H9 (cell line): ENCODE results near the gene NLRP13. TPM values are rescaled to one million over a fixed set of nuclear protein-coding genes. Genes with fewer than 3 reads are reported as not detected.

ENCODE experiments used
- DNase-seq: peaks from one replicate; pipeline ENCODE4 v3.0.0-alpha.2; 2017
- H2AFZ ChIP-seq: one replicate; pipeline ENCODE4 v1.6.1; 2013; ENCODE audit warnings: mild to moderate bottlenecking, low read length, control low read depth, moderate library complexity
- H2AK5ac ChIP-seq: 2 replicates; pipeline ENCODE4 v1.6.1; 2013; ENCODE audit warnings: low read length, control low read depth, mixed read lengths; ENCODE audit not compliant: insufficient read length
- H2BK120ac ChIP-seq: one replicate; pipeline ENCODE4 v1.6.1; 2013; ENCODE audit warnings: low read depth, mild to moderate bottlenecking, low read length, control low read depth, inconsistent platforms; ENCODE audit not compliant: poor library complexity, severe bottlenecking
- H2BK12ac ChIP-seq: 2 replicates; pipeline ENCODE4 v1.6.1; 2013; ENCODE audit warnings: low read length, control low read depth, mixed read lengths, low read depth; ENCODE audit not compliant: insufficient read length
- H2BK15ac ChIP-seq: 2 replicates; pipeline ENCODE4 v1.6.1; 2013; ENCODE audit warnings: low read depth, low read length, control low read depth
- H2BK20ac ChIP-seq: one replicate; pipeline ENCODE4 v1.6.1; 2013; ENCODE audit warnings: low read depth, mild to moderate bottlenecking, low read length, control low read depth, inconsistent platforms; ENCODE audit not compliant: poor library complexity, severe bottlenecking
- H2BK5ac ChIP-seq: 2 replicates; pipeline ENCODE4 v1.6.1; 2013; ENCODE audit warnings: low read length, control low read depth, mixed read lengths; ENCODE audit not compliant: insufficient read length
- H3K14ac ChIP-seq: 2 replicates; pipeline ENCODE4 v1.6.1; 2013; ENCODE audit warnings: low read length, control low read depth; ENCODE audit not compliant: insufficient read depth
- H3K18ac ChIP-seq: 2 replicates; pipeline ENCODE4 v1.6.1; 2013; ENCODE audit warnings: low read depth, mild to moderate bottlenecking, mixed read lengths, low read length, control low read depth; ENCODE audit not compliant: insufficient read length
- H3K23ac ChIP-seq: 2 replicates; pipeline ENCODE4 v1.6.1; 2013; ENCODE audit warnings: low read length, control low read depth, mixed read lengths, low read depth; ENCODE audit not compliant: insufficient read length
- H3K23me2 ChIP-seq: 2 replicates; pipeline ENCODE4 v1.6.1; 2013; ENCODE audit warnings: low read depth, mild to moderate bottlenecking, mixed read lengths, low read length, control low read depth; ENCODE audit not compliant: insufficient read length, poor library complexity, severe bottlenecking
- H3K27ac ChIP-seq: 2 replicates; pipeline ENCODE4 v1.5.1; 2013; ENCODE audit warnings: low read length, control low read depth, mixed read lengths, low read depth; ENCODE audit not compliant: insufficient read length
- H3K27me3 ChIP-seq: 2 replicates; pipeline ENCODE4 v1.6.1; 2013; ENCODE audit warnings: low read length, control low read depth, inconsistent platforms; ENCODE audit not compliant: insufficient read depth
- H3K4ac ChIP-seq: 2 replicates; pipeline ENCODE4 v1.6.1; 2013; ENCODE audit warnings: low read depth, mild to moderate bottlenecking, control low read depth, inconsistent platforms, low read length, moderate library complexity
- H3K4me1 ChIP-seq: 2 replicates; pipeline ENCODE4 v1.6.1; 2013; ENCODE audit warnings: low read length, control low read depth, inconsistent platforms; ENCODE audit not compliant: insufficient read depth
- H3K4me2 ChIP-seq: 2 replicates; pipeline ENCODE4 v1.6.1; 2013; ENCODE audit warnings: low read length, control low read depth, mixed read lengths; ENCODE audit not compliant: insufficient read length, insufficient read depth
- H3K56ac ChIP-seq: 2 replicates; pipeline ENCODE4 v1.6.1; 2013; ENCODE audit warnings: low read depth, mild to moderate bottlenecking, mixed read lengths, low read length, control low read depth; ENCODE audit not compliant: insufficient read length
- H3K79me1 ChIP-seq: 2 replicates; pipeline ENCODE4 v1.6.1; 2013; ENCODE audit warnings: low read depth, mild to moderate bottlenecking, moderate library complexity, low read length, control low read depth, inconsistent platforms; ENCODE audit not compliant: insufficient read depth, poor library complexity, severe bottlenecking
- H3K79me2 ChIP-seq: 2 replicates; pipeline ENCODE4 v1.6.1; 2013; ENCODE audit warnings: low read length, control low read depth, inconsistent platforms; ENCODE audit not compliant: insufficient read depth
- H3K9ac ChIP-seq: 2 replicates; pipeline ENCODE4 v1.6.1; 2013; ENCODE audit warnings: low read length, control low read depth, mixed read lengths; ENCODE audit not compliant: insufficient read length; ENCODE audit errors: extremely low read depth
- H3K9me3 ChIP-seq: one replicate; pipeline ENCODE4 v1.6.1; 2013; ENCODE audit warnings: low read depth, low read length, inconsistent platforms; ENCODE audit not compliant: control insufficient read depth
- H3T11ph ChIP-seq: one replicate; pipeline ENCODE4 v1.6.1; 2013; ENCODE audit warnings: mild to moderate bottlenecking, low read length, control low read depth, inconsistent platforms
- H4K20me1 ChIP-seq: one replicate; pipeline ENCODE4 v1.6.1; 2013; ENCODE audit not compliant: control insufficient read depth, insufficient read length, insufficient read depth
- H4K5ac ChIP-seq: 2 replicates; pipeline ENCODE4 v1.6.1; 2013; ENCODE audit warnings: low read depth, mild to moderate bottlenecking, mixed read lengths, low read length, control low read depth; ENCODE audit not compliant: insufficient read length
- H4K8ac ChIP-seq: replicated peaks from 2 replicates; pipeline ENCODE4 v1.6.1; 2013; ENCODE audit warnings: low read length, control low read depth, mixed read lengths, low read depth; ENCODE audit not compliant: insufficient read length
- H4K91ac ChIP-seq: 2 replicates; pipeline ENCODE4 v1.6.1; 2013; ENCODE audit warnings: low read depth, mild to moderate bottlenecking, moderate library complexity, mixed read lengths, low read length, control low read depth; ENCODE audit not compliant: insufficient read length
- H3K27ac Mint-ChIP-seq, 3 experiments: 2 replicates in 2 of 3; 3 replicates in 1 of 3; pipeline ENCODE4 v1.8.0; 2020 to 2021; ENCODE audit warnings: mixed read lengths in 3 of 3, mild to moderate bottlenecking in 1 of 3, moderate library complexity in 1 of 3
- H3K27me3 Mint-ChIP-seq: 2 replicates; pipeline ENCODE4 v1.8.0; 2021; ENCODE audit warnings: low read depth, mild to moderate bottlenecking, moderate library complexity, mixed read lengths
- H3K36me3 Mint-ChIP-seq, 3 experiments: 2 replicates in 2 of 3; 3 replicates in 1 of 3; pipeline ENCODE4 v1.8.0; 2020 to 2021; ENCODE audit warnings: low read depth in 3 of 3, mixed read lengths in 3 of 3; ENCODE audit not compliant: insufficient read depth in 1 of 3
- H3K4me1 Mint-ChIP-seq, 2 experiments: 2 replicates each; pipeline ENCODE4 v1.8.0; 2020; ENCODE audit warnings: mixed read lengths in 2 of 2
- H3K4me3 Mint-ChIP-seq, 2 experiments: 2 replicates in 1 of 2; 3 replicates in 1 of 2; pipeline ENCODE4 v1.8.0; 2020 to 2021; ENCODE audit warnings: mild to moderate bottlenecking in 2 of 2, mixed read lengths in 2 of 2, moderate library complexity in 1 of 2
- H3K9me3 Mint-ChIP-seq, 2 experiments: 2 replicates in 1 of 2; 3 replicates in 1 of 2; pipeline ENCODE4 v1.8.0; 2020; ENCODE audit warnings: mild to moderate bottlenecking in 2 of 2, mixed read lengths in 2 of 2, moderate library complexity in 1 of 2
- WGBS: extraction: QIAGEN DNeasy Blood & Tissue Kit; methylation state at CpG from one replicate; pipeline ENCODE4 v1.1.7; 2013; ENCODE audit warnings: missing lambda C conversion rate, low lambda C conversion rate, mixed read lengths; ENCODE audit not compliant: insufficient read length; ENCODE audit errors: extremely low coverage; 5-methylcytosine and 5-hydroxymethylcytosine counted together
- total RNA-seq: library from RNA; stranded (reverse); gene quantifications from 2 replicates; pipeline ENCODE4 v1.2.1, GENCODE V29; 2021
- TF ChIP-seq, protein P1 (sequence below): fragments of 200-600 bp; sonication (generic); conservative IDR thresholded peaks from 3 replicates; pipeline ENCODE4 v1.8.0; 2021; ENCODE audit warnings: antibody characterized with exemption, mild to moderate bottlenecking

Gene NLRP13
- total RNA-seq, 1 experiment from 2014 or later, result not detected

DNA sequence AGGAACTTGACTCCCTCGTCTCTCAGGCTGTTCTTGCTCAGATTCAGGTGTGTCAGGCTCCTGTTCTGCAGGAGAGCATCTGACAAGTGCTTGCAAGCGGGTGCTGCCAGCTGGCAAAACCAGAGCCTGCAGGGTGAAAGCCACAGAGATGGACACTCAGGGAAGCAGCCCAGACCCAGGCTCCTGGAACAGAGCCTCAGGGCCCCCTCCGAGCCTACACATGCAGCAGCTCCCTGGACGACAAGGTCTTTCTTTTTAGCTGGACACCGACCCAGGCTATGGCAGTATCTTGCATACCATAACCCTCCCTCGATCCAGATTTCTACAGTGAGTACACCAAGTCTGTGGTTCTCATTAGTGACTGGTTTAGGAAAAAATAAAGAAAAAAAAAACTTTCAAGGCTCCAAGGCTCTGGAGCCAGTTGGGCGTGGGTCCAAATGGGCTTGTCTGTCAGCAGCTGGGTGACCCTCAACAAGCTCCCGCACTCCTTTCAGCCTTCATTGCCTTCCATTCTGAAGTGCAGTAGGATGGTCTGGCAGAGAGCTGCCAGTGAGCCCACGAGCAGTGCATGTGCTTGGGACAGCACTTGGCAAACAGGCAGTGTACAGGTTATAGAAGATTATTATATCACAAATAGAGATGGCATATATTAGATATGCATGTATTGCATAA is 29.9 kb downstream of the NLRP13 start:
- no peak overlapping the region for H2BK20ac ChIP-seq
- no peak overlapping the region for H3K23ac ChIP-seq
- no peaks in the 10 kb centered on the region for H3K79me2 ChIP-seq
- H4K5ac ChIP-seq, result no peak overlapping the region
- no peak overlapping the region for H4K8ac ChIP-seq
- H3K23me2 ChIP-seq, result no peaks in the 10 kb centered on the region
- H2BK5ac ChIP-seq, result no peak overlapping the region
- H3K9me3 ChIP-seq, result peaks cover 80% of the 10 kb centered on the region
- H2AFZ ChIP-seq, result no peak overlapping the region
- H3K36me3 Mint-ChIP-seq, result peaks cover 7 to 30% (median 11%) of the 10 kb centered on the region in 3 experiments; a peak in 6 of 7 replicates
- no peak overlapping the region for H3T11ph ChIP-seq
- peaks cover 83 to 91% of the 10 kb centered on the region in 2 experiments for H3K9me3 Mint-ChIP-seq
- no peak overlapping the region for H3K4me2 ChIP-seq
- no peaks in the 10 kb centered on the region for H3K27me3 ChIP-seq
- no peak overlapping the region for H3K4me3 Mint-ChIP-seq
- H3K56ac ChIP-seq, result no peak overlapping the region
- H2BK15ac ChIP-seq, result no peak overlapping the region
- H3K9ac ChIP-seq, result no peak overlapping the region
- no peaks in the 10 kb centered on the region for H4K20me1 ChIP-seq
- H2BK12ac ChIP-seq, result no peak overlapping the region
- H3K4me1 ChIP-seq, result no peaks in the 10 kb centered on the region
- no peak overlapping the region for H3K4ac ChIP-seq
- no CpG with 5 or more reads among the region's 9 CpGs for WGBS
- H3K27ac ChIP-seq, result no peak overlapping the region
- no peak overlapping the region for H3K27ac Mint-ChIP-seq
- H3K14ac ChIP-seq, result no peak overlapping the region
- H3K79me1 ChIP-seq, result no peaks in the 10 kb centered on the region
- H2BK120ac ChIP-seq, result no peak overlapping the region
- no peak overlapping the region for H3K18ac ChIP-seq
- no peaks in the 10 kb centered on the region for H3K4me1 Mint-ChIP-seq
- TF ChIP-seq, protein P1, sequence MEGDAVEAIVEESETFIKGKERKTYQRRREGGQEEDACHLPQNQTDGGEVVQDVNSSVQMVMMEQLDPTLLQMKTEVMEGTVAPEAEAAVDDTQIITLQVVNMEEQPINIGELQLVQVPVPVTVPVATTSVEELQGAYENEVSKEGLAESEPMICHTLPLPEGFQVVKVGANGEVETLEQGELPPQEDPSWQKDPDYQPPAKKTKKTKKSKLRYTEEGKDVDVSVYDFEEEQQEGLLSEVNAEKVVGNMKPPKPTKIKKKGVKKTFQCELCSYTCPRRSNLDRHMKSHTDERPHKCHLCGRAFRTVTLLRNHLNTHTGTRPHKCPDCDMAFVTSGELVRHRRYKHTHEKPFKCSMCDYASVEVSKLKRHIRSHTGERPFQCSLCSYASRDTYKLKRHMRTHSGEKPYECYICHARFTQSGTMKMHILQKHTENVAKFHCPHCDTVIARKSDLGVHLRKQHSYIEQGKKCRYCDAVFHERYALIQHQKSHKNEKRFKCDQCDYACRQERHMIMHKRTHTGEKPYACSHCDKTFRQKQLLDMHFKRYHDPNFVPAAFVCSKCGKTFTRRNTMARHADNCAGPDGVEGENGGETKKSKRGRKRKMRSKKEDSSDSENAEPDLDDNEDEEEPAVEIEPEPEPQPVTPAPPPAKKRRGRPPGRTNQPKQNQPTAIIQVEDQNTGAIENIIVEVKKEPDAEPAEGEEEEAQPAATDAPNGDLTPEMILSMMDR, result no peak
- peaks cover 2% of the 10 kb centered on the region; the same call in 1 of the 2 replicates for H3K27me3 Mint-ChIP-seq
- no peak for DNase-seq
- H2AK5ac ChIP-seq, result no peak overlapping the region
- H4K91ac ChIP-seq, result no peak overlapping the region
